ENCODE measurements around the gene RNF115. TPM values are rescaled to one million over a fixed set of nuclear protein-coding genes. Genes with fewer than 3 reads are reported as not detected.
"Not testable (repeated sequence)": the region's sequence is repeated elsewhere in the genome, so short reads cannot be mapped to it uniquely, and the experiment has no call there.

Gene RNF115
- total RNA-seq, 1 donor from 2014 or later: 15.9 TPM

DNA sequence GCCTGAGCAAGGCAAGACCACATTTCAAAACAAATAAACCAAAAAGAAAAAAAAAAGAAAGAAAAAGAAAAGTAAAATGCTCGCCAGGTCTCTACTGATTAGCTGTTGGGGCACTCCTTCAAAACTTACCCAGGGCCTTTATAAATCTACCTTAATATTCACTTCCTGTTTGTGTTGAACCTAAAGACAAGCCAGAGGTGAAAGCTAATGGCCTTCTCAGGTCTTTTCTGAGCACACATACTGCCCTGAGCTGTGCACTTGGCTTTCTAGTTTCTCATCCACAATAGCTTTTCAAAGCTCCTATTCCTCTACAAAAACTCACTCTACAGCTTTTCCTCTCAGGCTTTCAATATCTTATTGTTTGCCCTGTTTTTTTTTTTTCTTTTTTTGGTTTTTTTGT, 50.5 kb downstream of the RNF115 start:
- H3K4me3 Mint-ChIP-seq (ENCODE audit: unreplicated experiment): no peak overlapping the region
- H3K36me3 Mint-ChIP-seq (ENCODE audit: unreplicated experiment): peaks cover 39% of the 10 kb centered on the region
- H3K27ac Mint-ChIP-seq (ENCODE audit: unreplicated experiment): no peak overlapping the region
- H3K4me1 Mint-ChIP-seq (ENCODE audit: unreplicated experiment): peaks cover 2% of the 10 kb centered on the region
- H3K9me3 Mint-ChIP-seq (ENCODE audit: unreplicated experiment): no peaks in the 10 kb centered on the region
- TF ChIP-seq, protein P1, sequence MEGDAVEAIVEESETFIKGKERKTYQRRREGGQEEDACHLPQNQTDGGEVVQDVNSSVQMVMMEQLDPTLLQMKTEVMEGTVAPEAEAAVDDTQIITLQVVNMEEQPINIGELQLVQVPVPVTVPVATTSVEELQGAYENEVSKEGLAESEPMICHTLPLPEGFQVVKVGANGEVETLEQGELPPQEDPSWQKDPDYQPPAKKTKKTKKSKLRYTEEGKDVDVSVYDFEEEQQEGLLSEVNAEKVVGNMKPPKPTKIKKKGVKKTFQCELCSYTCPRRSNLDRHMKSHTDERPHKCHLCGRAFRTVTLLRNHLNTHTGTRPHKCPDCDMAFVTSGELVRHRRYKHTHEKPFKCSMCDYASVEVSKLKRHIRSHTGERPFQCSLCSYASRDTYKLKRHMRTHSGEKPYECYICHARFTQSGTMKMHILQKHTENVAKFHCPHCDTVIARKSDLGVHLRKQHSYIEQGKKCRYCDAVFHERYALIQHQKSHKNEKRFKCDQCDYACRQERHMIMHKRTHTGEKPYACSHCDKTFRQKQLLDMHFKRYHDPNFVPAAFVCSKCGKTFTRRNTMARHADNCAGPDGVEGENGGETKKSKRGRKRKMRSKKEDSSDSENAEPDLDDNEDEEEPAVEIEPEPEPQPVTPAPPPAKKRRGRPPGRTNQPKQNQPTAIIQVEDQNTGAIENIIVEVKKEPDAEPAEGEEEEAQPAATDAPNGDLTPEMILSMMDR (IDR thresholded peaks at IDR 0.05): no peak
- no peak for DNase-seq (ENCODE audit: extremely low spot score, unreplicated experiment)
- no peaks in the 10 kb centered on the region for H3K27me3 Mint-ChIP-seq (ENCODE audit: unreplicated experiment)

DNA sequence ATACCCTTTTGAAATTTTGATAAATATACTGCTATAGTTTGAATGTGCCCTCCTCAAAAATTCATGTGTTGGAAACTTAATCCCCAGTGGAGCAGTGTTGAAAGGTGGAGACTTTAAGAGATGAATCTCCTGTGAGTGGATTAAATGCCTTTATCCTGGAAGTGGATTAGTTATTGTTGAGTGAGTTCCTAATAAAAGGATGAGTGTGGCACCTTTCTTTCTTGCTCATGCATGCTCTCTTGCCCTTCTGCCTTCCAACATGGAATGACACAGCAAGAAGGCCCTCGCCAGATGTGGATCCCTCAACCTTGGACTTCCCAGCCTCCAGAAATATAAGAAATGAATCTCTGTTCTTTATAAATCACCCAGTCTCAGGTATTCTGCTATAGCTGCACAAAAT, 52.8 kb downstream of the RNF115 start:
- Mint-ChIP-seq H3K4me3 (ENCODE audit: unreplicated experiment) (no peak overlapping the region), H3K36me3 (ENCODE audit: unreplicated experiment) (peaks cover 45% of the 10 kb centered on the region), H3K27ac (ENCODE audit: unreplicated experiment) (no peak overlapping the region), H3K4me1 (ENCODE audit: unreplicated experiment) (no peaks in the 10 kb centered on the region), H3K9me3 (ENCODE audit: unreplicated experiment) (no peaks in the 10 kb centered on the region), H3K27me3 (ENCODE audit: unreplicated experiment) (no peaks in the 10 kb centered on the region)
- TF ChIP-seq, protein P1 (IDR thresholded peaks at IDR 0.05): no peak
- DNase-seq (ENCODE audit: extremely low spot score, unreplicated experiment): no peak

DNA sequence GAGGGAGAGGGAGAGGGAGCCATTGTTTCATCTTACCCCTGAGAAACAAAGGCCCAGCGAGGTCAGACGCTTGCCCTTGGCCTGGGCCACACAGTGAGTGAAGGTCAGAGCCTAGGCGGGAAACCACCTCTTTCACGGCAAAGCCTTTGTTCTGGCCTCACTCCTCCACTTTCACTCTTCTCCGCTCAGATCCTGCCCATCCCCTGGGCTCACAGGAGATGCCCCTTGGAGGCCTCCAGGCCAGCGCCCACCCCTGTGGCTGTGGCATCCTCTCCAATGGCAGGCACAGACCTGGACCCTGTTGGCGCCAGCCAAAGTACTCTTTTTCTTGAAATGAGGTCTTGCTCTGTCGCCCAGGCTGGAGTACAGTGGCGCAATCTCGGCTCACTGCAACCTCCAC, 55.9 kb downstream of the RNF115 start:
- not testable (repeated sequence) for H3K27me3 Mint-ChIP-seq (ENCODE audit: unreplicated experiment); H3K27ac Mint-ChIP-seq (ENCODE audit: unreplicated experiment); H3K4me1 Mint-ChIP-seq (ENCODE audit: unreplicated experiment); H3K4me3 Mint-ChIP-seq (ENCODE audit: unreplicated experiment); DNase-seq (ENCODE audit: extremely low spot score, unreplicated experiment); H3K9me3 Mint-ChIP-seq (ENCODE audit: unreplicated experiment)
- H3K36me3 Mint-ChIP-seq (ENCODE audit: unreplicated experiment): peaks cover 35% of the 10 kb centered on the region

DNA sequence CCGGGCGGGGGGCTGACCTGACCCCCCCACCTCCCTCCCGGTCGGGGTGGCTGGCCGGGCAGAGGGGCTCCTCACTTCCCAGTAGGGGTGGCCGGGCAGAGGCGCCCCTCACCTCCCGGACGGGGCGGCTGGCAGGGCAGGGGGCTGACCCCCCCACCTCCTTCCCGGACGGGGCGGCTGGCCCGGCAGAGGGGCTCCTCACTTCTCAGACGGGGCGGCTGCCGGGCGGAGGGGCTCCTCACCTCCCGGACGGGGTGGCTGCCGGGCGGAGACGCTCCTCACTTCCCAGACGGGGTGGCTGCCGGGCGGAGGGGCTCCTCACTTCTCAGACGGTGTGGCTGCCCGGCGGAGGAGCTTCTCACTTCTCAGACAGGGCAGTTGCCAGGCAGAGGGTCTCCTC, 57.0 kb downstream of the RNF115 start:
- not testable (repeated sequence) for H3K4me3 Mint-ChIP-seq (ENCODE audit: unreplicated experiment); H3K4me1 Mint-ChIP-seq (ENCODE audit: unreplicated experiment)
- peaks cover 29% of the 10 kb centered on the region for H3K36me3 Mint-ChIP-seq (ENCODE audit: unreplicated experiment)

DNA sequence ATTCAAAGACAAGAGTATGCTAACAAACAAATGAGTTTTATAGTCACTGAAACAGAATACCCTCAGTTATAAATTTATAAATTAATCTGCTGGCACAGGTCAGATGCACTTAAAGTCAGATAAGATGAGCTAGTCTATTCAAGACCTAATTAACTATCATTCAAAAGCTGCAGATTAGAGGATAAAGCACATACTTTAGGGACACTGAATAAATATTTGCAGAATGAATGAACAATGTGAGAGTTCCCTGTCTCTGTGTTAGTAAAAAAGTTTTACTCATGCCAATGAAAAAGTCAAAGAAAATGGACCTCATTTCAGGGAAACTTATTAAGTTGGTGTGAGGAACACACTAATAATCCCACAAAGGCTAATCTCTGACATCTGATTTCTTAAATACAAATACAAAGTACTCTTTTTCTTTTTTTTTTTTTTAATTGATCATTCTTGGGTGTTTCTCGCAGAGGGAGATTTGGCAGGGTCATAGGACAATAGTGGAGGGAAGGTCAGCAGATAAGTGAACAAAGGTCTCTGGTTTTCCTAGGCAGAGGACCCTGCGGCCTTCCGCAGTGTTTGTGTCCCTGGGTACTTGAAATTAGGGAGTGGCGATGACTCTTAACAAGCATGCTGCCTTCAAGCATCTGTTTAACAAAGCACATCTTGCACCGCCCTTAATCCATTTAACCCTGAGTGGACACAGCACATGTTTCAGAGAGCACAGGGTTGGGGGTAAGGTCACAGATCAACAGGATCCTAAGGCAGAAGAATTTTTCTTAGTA, 58.1 kb downstream of the RNF115 start:
- not testable (repeated sequence) for H3K4me3 Mint-ChIP-seq (ENCODE audit: unreplicated experiment); H3K27me3 Mint-ChIP-seq (ENCODE audit: unreplicated experiment); H3K27ac Mint-ChIP-seq (ENCODE audit: unreplicated experiment); H3K9me3 Mint-ChIP-seq (ENCODE audit: unreplicated experiment); DNase-seq (ENCODE audit: extremely low spot score, unreplicated experiment); H3K4me1 Mint-ChIP-seq (ENCODE audit: unreplicated experiment)
- H3K36me3 Mint-ChIP-seq (ENCODE audit: unreplicated experiment): peaks cover 28% of the 10 kb centered on the region

More for the DNA sequence above, 57.0 kb downstream of the RNF115 start:
- H3K9me3 Mint-ChIP-seq (ENCODE audit: unreplicated experiment); H3K27ac Mint-ChIP-seq (ENCODE audit: unreplicated experiment); H3K27me3 Mint-ChIP-seq (ENCODE audit: unreplicated experiment); DNase-seq (ENCODE audit: extremely low spot score, unreplicated experiment): not testable (repeated sequence)

DNA sequence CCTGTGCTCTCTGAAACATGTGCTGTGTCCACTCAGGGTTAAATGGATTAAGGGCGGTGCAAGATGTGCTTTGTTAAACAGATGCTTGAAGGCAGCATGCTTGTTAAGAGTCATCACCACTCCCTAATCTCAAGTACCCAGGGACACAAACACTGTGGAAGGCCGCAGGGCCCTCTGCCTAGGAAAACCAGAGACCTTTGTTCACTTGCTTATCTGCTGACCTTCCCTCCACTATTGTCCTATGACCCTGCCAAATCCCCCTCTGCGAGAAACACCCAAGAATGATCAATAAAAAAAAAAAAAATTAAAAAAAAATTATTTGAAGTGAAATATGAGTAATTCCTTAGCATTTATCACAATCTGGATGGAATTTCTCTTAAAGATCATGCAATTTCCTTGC, 58.8 kb downstream of the RNF115 start:
- not testable (repeated sequence) for DNase-seq (ENCODE audit: extremely low spot score, unreplicated experiment); H3K9me3 Mint-ChIP-seq (ENCODE audit: unreplicated experiment); H3K4me1 Mint-ChIP-seq (ENCODE audit: unreplicated experiment); H3K27me3 Mint-ChIP-seq (ENCODE audit: unreplicated experiment); H3K27ac Mint-ChIP-seq (ENCODE audit: unreplicated experiment); H3K4me3 Mint-ChIP-seq (ENCODE audit: unreplicated experiment)
- H3K36me3 Mint-ChIP-seq (ENCODE audit: unreplicated experiment): peaks cover 30% of the 10 kb centered on the region

DNA sequence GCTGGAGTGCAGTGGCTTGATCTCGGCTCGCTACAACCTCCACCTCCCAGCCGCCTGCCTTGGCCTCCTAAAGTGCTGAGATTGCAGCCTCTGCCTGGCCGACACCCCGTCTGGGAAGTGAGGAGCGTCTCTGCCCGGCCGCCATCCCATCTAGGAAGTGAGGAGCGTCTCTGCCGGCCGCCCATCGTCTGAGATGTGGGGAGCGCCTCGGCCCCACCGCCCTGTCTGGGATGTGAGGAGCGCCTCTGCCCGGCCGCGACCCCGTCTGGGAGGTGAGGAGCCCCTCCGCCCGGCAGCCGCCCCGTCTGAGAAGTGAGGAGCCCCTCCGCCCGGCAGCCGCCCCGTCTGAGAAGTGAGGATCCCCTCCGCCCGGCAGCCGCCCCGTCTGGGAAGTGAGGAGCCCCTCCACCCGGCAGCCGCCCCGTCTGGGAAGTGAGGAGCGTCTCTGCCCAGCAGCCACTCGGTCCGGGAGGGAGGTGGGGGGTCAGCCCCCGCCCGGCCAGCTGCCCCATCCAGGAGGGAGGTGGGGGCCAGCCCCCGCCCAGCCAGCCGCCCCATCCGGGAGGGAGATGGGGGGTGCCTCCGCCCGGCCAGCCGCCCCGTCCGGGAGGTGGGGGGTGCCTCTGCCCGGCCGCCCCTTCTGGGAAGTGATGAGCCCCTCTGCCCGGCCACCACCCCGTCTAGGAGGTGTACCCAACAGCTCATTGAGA, 59.5 kb downstream of the RNF115 start:
- H3K27ac Mint-ChIP-seq (ENCODE audit: unreplicated experiment); H3K4me1 Mint-ChIP-seq (ENCODE audit: unreplicated experiment); H3K9me3 Mint-ChIP-seq (ENCODE audit: unreplicated experiment); DNase-seq (ENCODE audit: extremely low spot score, unreplicated experiment); H3K4me3 Mint-ChIP-seq (ENCODE audit: unreplicated experiment); H3K27me3 Mint-ChIP-seq (ENCODE audit: unreplicated experiment): not testable (repeated sequence)
- peaks cover 35% of the 10 kb centered on the region for H3K36me3 Mint-ChIP-seq (ENCODE audit: unreplicated experiment)

DNA sequence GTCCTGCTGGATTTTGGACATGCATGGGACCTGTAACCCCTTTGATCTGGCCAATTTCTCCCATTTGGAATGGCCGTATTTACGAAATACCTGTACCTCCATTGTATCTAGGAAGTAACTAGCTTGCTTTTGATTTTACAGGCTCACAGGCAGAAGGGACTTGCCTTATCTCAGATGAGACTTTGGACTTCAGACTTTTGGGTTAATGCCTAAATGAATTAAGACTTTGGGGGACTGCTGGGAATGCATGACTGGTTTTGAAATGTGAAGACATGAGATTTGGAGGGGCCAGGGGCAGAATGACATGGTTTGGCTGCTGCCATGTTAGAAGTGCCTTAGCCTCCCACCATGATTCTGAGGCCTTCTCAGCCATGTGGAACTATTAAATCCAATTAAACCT, 61.9 kb downstream of the RNF115 start:
- H3K4me1 Mint-ChIP-seq (ENCODE audit: unreplicated experiment); DNase-seq (ENCODE audit: extremely low spot score, unreplicated experiment); H3K27me3 Mint-ChIP-seq (ENCODE audit: unreplicated experiment); H3K27ac Mint-ChIP-seq (ENCODE audit: unreplicated experiment); H3K9me3 Mint-ChIP-seq (ENCODE audit: unreplicated experiment); H3K4me3 Mint-ChIP-seq (ENCODE audit: unreplicated experiment): not testable (repeated sequence)
- H3K36me3 Mint-ChIP-seq (ENCODE audit: unreplicated experiment): peaks cover 38% of the 10 kb centered on the region

DNA sequence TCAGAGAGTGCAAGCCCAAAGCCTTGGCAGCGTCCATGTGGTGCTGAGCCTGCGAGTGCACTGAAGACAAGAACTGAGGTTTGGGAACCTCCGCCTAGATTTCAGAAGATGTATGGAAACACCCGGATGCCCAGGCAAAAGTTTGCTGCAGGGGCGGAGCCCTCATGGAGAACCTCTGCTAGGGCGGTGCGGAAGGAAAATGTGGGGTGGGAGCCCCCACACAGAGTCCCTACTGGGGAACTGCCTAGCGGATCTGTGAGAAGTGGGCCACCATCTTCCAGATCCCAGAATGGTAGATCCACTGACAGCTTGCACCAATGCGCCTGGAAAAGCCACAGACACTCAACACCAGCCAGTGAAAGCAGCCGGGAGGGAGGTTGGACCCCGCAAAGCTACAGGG, 62.4 kb downstream of the RNF115 start:
- not testable (repeated sequence) for H3K4me3 Mint-ChIP-seq (ENCODE audit: unreplicated experiment); H3K27me3 Mint-ChIP-seq (ENCODE audit: unreplicated experiment); H3K4me1 Mint-ChIP-seq (ENCODE audit: unreplicated experiment); DNase-seq (ENCODE audit: extremely low spot score, unreplicated experiment); H3K27ac Mint-ChIP-seq (ENCODE audit: unreplicated experiment); H3K9me3 Mint-ChIP-seq (ENCODE audit: unreplicated experiment)
- H3K36me3 Mint-ChIP-seq (ENCODE audit: unreplicated experiment): peaks cover 40% of the 10 kb centered on the region

DNA sequence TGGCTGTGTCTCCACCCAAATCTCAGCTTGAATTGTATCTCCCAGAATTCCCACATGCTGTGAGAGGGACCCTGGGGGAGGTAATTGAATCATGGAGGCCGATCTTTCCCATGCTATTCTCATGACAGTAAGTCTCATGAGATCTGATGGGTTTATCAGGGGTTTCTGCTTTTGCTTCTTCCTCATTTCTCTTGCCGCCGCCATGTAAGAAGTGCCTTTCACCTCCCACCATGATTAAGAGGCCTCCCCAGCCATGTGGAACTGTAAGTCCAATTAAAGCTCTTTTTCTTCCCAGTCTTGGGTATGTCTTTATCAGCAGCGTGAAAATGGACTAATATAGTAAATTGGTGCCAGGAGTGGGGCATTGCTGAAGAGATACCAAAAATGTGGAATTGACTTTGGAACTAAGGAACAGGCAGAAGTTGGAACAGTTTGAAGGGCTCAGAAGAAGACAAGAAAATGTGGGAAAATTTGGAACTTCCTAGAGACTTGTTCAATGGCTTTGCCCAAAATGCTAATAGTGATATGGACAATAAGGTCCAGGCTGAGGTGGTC, 63.4 kb downstream of the RNF115 start:
- not testable (repeated sequence) for H3K27ac Mint-ChIP-seq (ENCODE audit: unreplicated experiment); H3K4me1 Mint-ChIP-seq (ENCODE audit: unreplicated experiment); H3K4me3 Mint-ChIP-seq (ENCODE audit: unreplicated experiment); DNase-seq (ENCODE audit: extremely low spot score, unreplicated experiment); H3K27me3 Mint-ChIP-seq (ENCODE audit: unreplicated experiment); H3K9me3 Mint-ChIP-seq (ENCODE audit: unreplicated experiment)
- peaks cover 45% of the 10 kb centered on the region for H3K36me3 Mint-ChIP-seq (ENCODE audit: unreplicated experiment)
